Measurements from ENCODE around the gene HIPK3. TPM values are rescaled to one million over a fixed set of nuclear protein-coding genes. Genes with fewer than 3 reads are reported as not detected.

Gene HIPK3
- total RNA-seq: 100 to 1,000 TPM; 125 to 311 TPM

- H3K4me1 ChIP-seq (ENCODE audit: control insufficient read depth in 1 of 2, low read depth in 2 of 2): peaks cover 24 to 32% of the 10 kb centered on the region in 2 donors
- ATAC-seq (ENCODE audit: insufficient number of reproducible peaks, low FRiP score, low read depth) (peak; percentile 69), DNase-seq (ENCODE audit: low spot score) (peak; percentile 48)
- H3K36me3 ChIP-seq: no peaks in the 10 kb centered on the region
- H3K9me3 ChIP-seq: no peaks in the 10 kb centered on the region
- peak within 1 kb of the TSS; percentile 98 for H3K4me3 ChIP-seq
- H3K27ac ChIP-seq: peak within 1 kb of the TSS; percentile 100
- H3K27me3 ChIP-seq (replicated peaks; ENCODE audit: insufficient read depth): no peaks in the 10 kb centered on the region
- TF ChIP-seq CTCF (IDR thresholded peaks at IDR 0.05): no peak
Measured at GRCh38 chr11:33257160-33257896, at the start of gene HIPK3. TSS of gene HIPK3 (plus strand) at chr11:33257381.

- ATAC-seq (ENCODE audit: insufficient number of reproducible peaks, low FRiP score, low read depth): no peak
- H3K9me3 ChIP-seq: no peaks in the 10 kb centered on the region
- no peaks in the 10 kb centered on the region for H3K27me3 ChIP-seq (replicated peaks; ENCODE audit: insufficient read depth)
- no peak overlapping the region for H3K27ac ChIP-seq
- no peak for DNase-seq (ENCODE audit: low spot score)
- H3K4me1 ChIP-seq (ENCODE audit: control insufficient read depth in 1 of 2, low read depth in 2 of 2): no peaks in the 10 kb centered on the region
- no peak overlapping the region for H3K4me3 ChIP-seq
- H3K36me3 ChIP-seq: no peaks in the 10 kb centered on the region
- no peak for TF ChIP-seq CTCF (IDR thresholded peaks at IDR 0.05)
Measured at GRCh38 chr11:33207408-33207985, 49.7 kb upstream of the HIPK3 start.

- Histone ChIP-seq H3K4me1 (ENCODE audit: control insufficient read depth in 1 of 2, low read depth in 2 of 2) (no peaks in the 10 kb centered on the region), H3K9me3 (no peaks in the 10 kb centered on the region), H3K4me3 (no peak overlapping the region), H3K27ac (no peak overlapping the region), H3K27me3 (replicated peaks; ENCODE audit: insufficient read depth) (no peaks in the 10 kb centered on the region), H3K36me3 (no peaks in the 10 kb centered on the region)
- DNase-seq (ENCODE audit: low spot score) (no peak), ATAC-seq (ENCODE audit: insufficient number of reproducible peaks, low FRiP score, low read depth) (no peak)
- no peak for TF ChIP-seq CTCF (IDR thresholded peaks at IDR 0.05)
Measured at GRCh38 chr11:33208150-33208549, 49.0 kb upstream of the HIPK3 start.

GRCh38 chr11:33211153-33211552 lies 46.0 kb upstream of the HIPK3 start:
- DNase-seq (ENCODE audit: low spot score) (no peak), ATAC-seq (ENCODE audit: insufficient number of reproducible peaks, low FRiP score, low read depth) (no peak)

More at GRCh38 chr11:33211153-33211552, 46.0 kb upstream of the HIPK3 start:
- Histone ChIP-seq H3K36me3 (no peaks in the 10 kb centered on the region), H3K9me3 (no peaks in the 10 kb centered on the region), H3K4me1 (ENCODE audit: control insufficient read depth in 1 of 2, low read depth in 2 of 2) (no peaks in the 10 kb centered on the region), H3K27me3 (replicated peaks; ENCODE audit: insufficient read depth) (no peaks in the 10 kb centered on the region), H3K27ac (no peak overlapping the region), H3K4me3 (no peak overlapping the region)
- no peak for TF ChIP-seq CTCF (IDR thresholded peaks at IDR 0.05)

Data from thoracic aorta (tissue), 2 donors.